GM19025 (cell line): Measurements from ENCODE around the gene NMNAT3.
A peak's percentile ranks its signal among the peaks of the same experiment; 100 is the strongest.

Experiments used
- ATAC-seq: cut with Tn5 transposase; IDR thresholded peaks from one replicate; pipeline ENCODE4 v1.9.1; 2021; ENCODE audit warnings: mild to moderate bottlenecking, low read depth, moderate library complexity; ENCODE audit not compliant: unreplicated experiment

Gene NMNAT3

DNA sequence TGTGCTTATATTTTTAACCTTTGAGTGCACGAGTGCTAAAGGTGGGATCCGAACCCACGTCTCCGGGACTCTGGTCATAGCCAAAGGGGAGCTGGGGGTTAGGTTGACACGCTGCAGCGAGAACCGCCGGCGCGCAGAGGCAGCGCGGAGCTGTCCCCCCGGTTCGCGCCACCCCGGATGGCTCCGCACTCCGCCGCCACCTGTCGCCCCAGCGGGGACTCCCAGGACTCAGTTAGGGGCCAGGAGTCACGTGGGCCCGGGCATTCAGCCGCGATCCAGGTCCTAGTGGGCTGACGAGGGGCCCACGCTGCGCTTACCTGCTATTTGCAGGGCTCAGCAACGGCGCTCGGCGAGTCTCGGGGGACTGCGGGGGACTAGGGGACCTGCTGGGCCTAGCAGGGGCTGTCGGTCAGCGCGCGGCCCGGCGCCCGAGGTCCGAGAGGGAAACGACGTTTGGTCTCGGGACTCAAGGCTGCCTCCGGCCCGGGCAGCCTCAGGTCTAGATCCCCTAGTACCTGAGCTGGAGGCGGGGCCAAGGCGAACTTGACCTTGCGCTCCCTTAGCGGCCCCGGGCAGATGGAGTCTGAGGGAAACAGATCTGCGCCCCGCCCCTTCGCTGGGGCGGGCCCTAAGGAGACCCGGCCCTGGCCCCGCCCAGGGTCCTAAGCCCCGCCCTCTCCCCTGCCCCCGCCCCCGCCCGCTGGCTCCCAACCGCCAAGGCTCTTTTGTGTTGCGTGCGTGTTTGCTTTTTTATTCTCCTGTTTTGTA lies at the start of gene NMNAT3:
TSS of gene NMNAT3 (minus strand) at position 585 of the 768 bp plus-strand sequence. CDS start 50,248 bp downstream, outside the sequence.
- ATAC-seq, result peak; percentile 96

DNA sequence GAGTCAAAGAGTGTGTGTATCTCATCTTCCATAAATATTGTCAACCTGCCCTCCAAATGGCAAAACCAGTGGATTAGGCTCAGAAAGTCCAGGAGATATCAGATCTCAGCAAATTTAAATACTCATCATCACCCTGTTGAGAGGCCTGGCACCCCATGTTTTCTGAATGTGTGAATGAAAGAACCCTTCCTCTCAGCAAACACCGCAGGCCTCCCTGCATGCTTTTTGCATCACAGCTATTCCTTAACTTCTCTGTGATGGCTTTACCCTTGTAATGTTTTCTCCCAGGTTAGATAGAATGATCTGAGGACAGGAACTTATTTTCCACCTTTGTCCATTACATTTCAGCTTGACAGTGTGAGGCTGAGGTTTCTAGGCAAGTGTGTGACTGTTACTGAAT lies 43.6 kb upstream of the NMNAT3 start:
- ATAC-seq, result no peak

DNA sequence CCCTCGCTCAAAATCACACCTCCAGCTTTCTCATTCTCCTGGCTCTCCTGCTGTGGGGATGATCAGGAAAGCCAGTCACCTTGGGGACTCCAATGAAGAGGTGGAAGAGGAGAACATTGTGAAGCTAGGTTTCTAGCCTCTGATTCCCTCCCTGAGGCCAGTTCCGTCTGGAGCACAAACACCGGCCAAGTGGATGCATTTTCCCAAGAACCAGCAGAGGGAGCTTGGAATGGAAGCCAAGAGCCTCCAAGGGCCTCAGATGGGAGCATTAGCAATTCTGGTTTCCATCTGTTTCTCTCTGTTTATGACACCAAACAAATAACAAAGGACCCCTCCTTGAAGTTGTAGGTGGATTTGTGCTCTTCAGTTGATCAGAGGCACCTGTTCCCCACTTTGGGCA lies 40.6 kb upstream of the NMNAT3 start:
- no peak for ATAC-seq

- ATAC-seq, result no peak
Observed at GRCh38 chr3:139716908-139717485, 39.2 kb upstream of the NMNAT3 start.

DNA sequence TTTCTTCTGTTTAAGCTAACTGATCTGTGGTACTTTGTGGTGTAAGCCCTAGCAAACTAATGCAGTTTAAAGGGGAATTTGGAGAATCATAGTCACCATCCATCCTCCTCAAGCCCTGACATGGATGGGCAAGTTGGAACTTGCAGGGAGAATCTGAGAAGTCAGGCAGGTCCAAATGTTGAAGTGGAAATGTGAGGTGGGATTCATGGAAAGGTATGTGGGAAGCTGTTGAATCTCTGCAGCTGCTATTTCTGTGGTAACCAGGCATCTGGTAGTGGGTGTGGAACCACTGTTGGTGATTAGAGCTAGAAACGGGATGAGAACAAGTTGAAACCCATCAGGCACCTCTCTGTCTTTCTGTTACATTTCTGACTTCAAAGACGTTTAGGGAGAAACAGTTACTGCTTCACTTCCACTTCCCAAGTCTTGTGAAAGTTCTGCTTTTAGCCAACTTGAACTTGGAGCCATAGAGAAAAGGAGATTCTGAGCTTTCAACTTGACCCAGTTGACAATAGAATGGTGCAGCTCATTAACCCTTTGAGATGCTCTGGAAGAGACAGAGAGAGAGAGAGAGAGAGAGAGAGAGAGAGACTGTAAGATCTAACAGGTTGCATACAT lies 38.1 kb upstream of the NMNAT3 start:
- ATAC-seq, result no peak

DNA sequence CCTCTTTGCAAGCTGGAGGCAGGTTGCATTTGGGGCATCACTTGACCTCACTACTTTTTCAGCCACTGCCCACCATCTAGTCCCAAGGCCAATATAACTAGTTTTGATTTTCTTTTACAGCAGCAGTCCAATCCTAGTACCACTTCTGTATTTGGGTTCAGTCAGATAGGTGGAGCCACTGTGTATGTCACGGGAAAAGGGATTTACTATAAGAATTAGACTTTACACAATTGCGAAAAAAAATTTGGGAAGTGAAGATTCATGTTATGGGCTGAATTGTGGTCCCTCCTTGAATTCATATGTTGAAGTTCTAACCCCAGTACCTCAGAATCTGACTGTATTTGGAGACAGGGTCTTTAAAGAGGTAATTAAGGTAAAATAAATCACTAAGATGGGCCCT lies 37.4 kb upstream of the NMNAT3 start:
- ATAC-seq, result no peak

- ATAC-seq, result no peak
Observed at GRCh38 chr3:139710212-139710611, 32.4 kb upstream of the NMNAT3 start.

GRCh38 chr3:139705631-139706030 lies 27.9 kb upstream of the NMNAT3 start:
- no peak for ATAC-seq

- ATAC-seq, result no peak
Observed at GRCh38 chr3:139696314-139696604, 18.5 kb upstream of the NMNAT3 start.

DNA sequence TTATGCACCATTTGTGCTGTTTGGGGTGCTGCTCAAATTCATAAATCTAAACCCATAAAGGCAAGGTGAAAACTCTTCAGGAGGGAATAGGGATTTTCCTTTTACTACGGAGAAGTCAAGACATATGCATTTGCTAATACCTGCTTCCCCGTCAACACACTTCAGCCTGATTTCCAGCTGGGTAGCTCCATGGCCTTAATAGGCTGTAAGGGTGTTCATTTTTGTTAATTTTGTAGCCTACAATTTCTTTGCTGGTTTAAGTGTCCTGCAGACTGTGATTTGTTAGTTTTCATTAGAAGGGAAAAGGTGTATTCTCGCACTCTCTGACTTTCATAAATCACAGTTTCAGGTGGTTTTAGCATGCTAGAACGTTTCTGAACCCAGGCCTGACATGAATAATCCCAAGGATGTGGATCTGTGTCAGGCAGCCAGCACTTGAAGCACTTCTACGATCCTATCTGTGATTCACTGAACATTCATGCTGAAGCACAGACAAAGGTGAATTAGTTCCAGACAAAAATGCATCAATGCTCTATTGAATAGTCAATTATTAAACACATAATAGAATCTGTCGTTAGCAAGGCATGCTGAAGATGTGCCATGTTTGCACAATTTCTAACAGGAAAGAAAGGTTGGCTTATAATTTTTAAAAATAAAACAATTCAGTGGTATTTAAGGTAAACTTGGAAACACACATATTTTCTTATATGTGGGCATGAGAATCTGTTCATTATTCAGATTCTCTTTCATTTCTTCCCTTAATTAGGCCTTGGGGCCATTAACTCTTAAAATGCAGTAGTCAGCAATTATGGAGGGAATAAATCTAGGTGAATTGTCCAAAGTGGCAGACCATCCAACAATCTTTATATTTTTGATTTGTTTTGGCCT lies 17.9 kb upstream of the NMNAT3 start:
- ATAC-seq, result no peak

GRCh38 chr3:139695007-139695406 lies 17.2 kb upstream of the NMNAT3 start:
- ATAC-seq, result no peak

DNA sequence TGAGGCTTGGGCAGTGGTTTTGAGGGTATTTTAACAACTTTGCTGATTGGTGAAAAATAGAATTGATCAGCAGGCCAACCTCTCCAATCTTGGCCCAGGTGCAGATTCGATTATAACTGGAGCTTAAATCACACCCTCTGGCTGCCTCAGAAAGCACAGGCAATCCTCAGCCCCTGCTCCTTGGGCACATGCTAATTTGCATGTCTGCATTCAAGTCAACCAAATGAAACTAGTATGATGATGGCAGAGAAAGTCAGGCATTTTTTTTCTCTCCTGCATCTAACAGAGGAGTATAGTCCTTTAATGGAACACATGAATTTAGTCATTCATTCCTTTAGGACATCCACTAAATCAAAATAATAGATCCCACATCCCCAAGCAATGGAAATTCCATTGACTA lies 16.8 kb upstream of the NMNAT3 start:
- no peak for ATAC-seq

- no peak for ATAC-seq
Observed at GRCh38 chr3:139691619-139692018, 13.8 kb upstream of the NMNAT3 start.

DNA sequence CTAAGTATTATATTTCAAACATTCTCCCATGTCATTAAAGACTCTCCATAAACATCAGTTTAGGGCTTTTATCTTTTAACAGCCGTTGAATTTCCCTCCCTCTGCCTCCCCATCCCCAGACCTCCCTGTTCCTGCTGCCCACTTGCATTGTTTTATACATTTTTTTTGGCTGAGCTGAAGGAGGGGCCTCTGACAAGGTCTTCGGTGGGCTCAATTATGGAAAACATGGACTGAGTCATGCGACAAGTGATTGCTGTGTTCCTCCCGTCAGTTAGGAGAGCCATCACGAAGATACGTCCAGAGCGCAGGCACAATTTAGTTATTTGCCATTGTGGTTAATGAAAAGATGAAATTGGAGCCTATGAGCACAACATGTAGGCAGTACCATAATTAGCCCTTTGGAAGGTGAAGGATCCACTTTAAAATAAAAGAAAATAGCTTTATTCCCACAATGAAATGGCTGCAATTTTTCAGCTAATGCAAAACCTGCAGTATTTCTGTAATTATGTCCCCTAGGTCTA lies 12.0 kb upstream of the NMNAT3 start:
- no peak for ATAC-seq

GRCh38 chr3:139689122-139689521 lies 11.3 kb upstream of the NMNAT3 start:
- no peak for ATAC-seq

DNA sequence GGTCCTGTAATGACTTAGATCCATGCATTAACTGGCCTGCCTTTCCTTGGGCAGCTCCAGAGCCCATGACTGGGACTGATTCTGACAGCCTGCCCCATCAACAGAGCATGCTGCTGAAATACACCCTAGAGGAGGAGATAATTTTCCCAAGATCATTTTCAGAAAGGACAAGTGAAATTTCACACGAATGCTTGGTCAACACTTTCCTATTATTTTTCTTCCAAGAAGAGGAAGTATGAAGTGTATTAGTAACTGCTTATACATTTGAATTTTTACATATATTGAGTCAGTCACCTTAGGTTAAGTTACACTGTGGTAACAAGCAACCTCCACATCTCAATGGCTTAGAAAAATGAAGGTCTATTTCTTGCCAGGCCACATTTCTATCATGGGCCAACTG lies 9.7 kb upstream of the NMNAT3 start:
- no peak for ATAC-seq

DNA sequence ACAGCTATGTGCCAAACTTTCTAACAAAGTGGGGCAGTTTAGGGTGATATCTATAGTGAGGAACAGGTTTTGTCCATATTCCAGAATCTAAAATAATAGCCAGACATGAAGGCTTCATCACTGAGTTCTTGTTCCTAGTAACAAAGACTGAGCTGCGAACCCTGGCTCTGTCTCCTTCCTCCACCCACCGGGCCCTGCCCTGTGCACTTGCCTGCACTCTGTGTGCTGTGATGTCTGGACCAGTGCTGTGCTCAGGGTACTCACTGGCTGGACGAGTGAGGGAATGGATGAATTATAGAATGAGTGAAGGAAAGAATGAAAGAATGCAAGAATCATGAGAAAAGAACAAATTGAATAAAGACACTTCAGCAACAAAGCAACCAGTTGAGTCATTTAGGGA lies 8.9 kb upstream of the NMNAT3 start:
- ATAC-seq, result no peak

DNA sequence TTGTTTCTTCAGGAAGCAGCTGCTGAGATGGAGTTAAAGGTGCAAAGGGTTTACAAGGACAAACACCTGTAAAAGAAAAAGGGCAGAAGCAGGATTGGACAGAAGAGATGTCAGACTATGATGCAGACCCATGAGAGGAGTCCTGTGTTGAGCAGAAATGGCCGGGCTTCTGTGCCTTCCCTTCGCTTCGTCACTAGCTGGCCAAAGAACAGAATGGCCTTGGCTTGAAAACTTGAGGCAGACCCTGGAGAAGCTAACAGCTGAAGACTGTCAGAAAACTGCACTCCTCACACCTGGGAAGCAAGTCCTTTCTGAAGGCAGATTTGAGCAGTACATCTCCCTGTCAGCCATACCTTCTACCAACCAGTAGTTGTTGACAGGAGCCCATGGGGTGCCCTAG lies 8.4 kb upstream of the NMNAT3 start:
- ATAC-seq, result no peak

DNA sequence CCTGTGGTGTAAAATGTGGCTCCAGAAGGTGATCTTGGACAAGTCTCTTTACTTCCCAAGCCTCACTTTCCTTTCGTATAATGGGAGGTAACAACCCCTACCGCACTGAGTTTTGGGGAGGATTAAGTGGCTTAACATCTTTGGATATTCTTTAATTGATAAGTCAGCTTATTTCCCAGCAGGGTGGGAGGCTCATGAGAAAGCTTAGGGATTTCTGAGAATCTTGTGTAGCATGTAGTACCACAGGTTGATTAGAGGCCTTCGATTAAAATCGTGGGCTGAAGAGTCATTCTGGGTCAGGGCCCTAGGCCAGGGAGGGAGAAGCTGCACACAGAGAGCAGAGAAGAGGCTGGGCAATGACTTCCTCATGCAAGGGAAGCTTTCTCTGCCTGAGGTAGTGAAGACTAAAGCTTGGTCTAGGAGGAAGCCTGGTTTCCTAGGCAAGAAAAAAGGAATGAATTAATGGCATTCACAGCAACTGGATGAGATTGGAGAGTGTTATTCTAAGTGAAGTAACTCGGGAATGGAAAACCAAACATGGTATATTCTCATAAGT lies 1.5 kb upstream of the NMNAT3 start:
- no peak for ATAC-seq

DNA sequence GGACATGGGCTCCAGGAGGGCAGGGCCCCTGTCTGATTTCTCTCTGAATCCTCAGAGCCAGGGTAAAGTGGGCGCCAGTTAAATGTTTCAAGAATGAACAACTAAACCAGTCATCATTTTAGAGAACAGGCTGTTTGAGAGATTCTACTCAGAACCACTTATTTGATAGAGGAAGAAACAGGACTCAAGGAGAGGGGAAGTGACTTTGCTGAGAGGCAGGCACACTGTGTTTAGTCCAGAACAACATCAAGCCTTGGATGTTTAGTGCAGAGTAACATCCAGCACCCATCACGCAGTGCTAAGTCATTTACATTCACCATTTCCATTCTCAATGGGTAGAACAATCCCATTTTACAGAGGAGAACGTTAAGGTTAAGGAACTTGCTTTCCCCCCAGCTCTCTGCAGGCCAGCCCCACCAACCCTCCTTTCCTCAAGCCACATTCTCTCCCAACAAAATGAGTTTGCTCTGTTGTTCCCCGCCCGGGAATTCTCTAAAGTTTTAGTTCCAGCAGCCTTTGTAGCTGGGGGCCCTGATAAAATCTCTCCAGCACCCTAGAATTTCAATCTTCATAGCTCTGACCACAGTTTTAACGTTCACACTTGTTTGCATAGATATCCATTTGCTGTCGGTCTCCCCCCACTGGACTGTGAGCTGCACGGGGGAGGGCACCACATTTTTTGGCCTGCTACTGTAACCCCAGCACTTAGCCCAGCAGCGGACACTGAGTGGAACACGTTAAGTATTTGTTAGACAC lies 962 bp downstream of the NMNAT3 start:
- no peak for ATAC-seq
